Measurements from ENCODE around the gene DGKH.

GRCh38 chr13:42272115-42272803 lies 223.8 kb downstream of the DGKH start, which contains the start of gene AKAP11:
- TF ChIP-seq POLR2AphosphoS5 (IDR thresholded peaks at IDR 0.05; ENCODE audit: low read depth, low read length) (peak; percentile 43), POLR2A (IDR thresholded peaks at IDR 0.05; ENCODE audit: low read depth, low read length) (peak; percentile 68), TAF1 (IDR thresholded peaks at IDR 0.05; ENCODE audit: borderline replicate concordance, low read depth, low read length) (no peak; the same call in 1 of the 2 replicates)
